HEK293 (cell line): ENCODE measurements around the gene CNKSR2.

Source experiments
- CTCF ChIA-PET: fragments of 350-600 bp; formaldehyde crosslinking; extraction: SDS; loops from one replicate; lab custom pipeline; 2021; ENCODE audit warnings: antibody characterized with exemption; lab: Yijun Ruan, JAX
- POLR2A ChIA-PET: fragments of 300-600 bp; formaldehyde crosslinking; extraction: SDS; loops from one replicate; lab custom pipeline; 2020; ENCODE audit warnings: antibody characterized with exemption, inconsistent platforms; lab: Yijun Ruan, JAX
- H3K27ac ChIP-seq: fragments of 200-500 bp; sonication (Bioruptor generic); 2 replicates; pipeline ENCODE4 v1.5.1; 2014; ENCODE audit warnings: low read depth, low read length, control low read depth, inconsistent platforms; ENCODE audit errors: extremely low read depth
- H3K36me3 ChIP-seq, 2 experiments: fragments of 200-500 bp in 1 of 2; sonication (Bioruptor generic) in 1 of 2; 1 replicate in 1 of 2; 2 replicates in 1 of 2; pipeline ENCODE4 v1.5.1; 2014 to 2017; ENCODE audit warnings: inconsistent platforms in 2 of 2, low read length in 2 of 2; ENCODE audit not compliant: control insufficient read depth in 2 of 2, insufficient read depth in 1 of 2
- H3K4me1 ChIP-seq: fragments of 200-500 bp; sonication (Bioruptor generic); 2 replicates; pipeline ENCODE4 v1.5.1; 2014; ENCODE audit warnings: mild to moderate bottlenecking, low read length, inconsistent platforms; ENCODE audit not compliant: control insufficient read depth, insufficient read depth
- H3K4me3 ChIP-seq: 2 replicates; pipeline ENCODE4 v1.5.1; 2011; ENCODE audit warnings: low read depth, mild to moderate bottlenecking, control low read depth, low read length, moderate library complexity
- H3K9me3 ChIP-seq: fragments of 200-500 bp; sonication (Bioruptor generic); 2 replicates; pipeline ENCODE4 v1.5.1; 2014; ENCODE audit warnings: low read depth, low read length, inconsistent platforms; ENCODE audit not compliant: control insufficient read depth, insufficient read depth
- BCL11A ChIP-seq: fragments of 450-650 bp; formaldehyde crosslinking; IDR thresholded peaks from 2 replicates; pipeline ENCODE4 v1.5.1; 2016; ENCODE audit warnings: low read depth, missing biosample characterization, missing genetic modification characterization
- HOXD13 ChIP-seq: sonication (generic); formaldehyde crosslinking; IDR thresholded peaks from 2 replicates; pipeline ENCODE4 v1.8.0; 2022; ENCODE audit warnings: missing genetic modification reagents, borderline replicate concordance
- RBAK ChIP-seq: fragments of 450-650 bp; formaldehyde crosslinking; IDR thresholded peaks from 2 replicates; pipeline ENCODE4 v1.5.1; 2016; ENCODE audit warnings: missing biosample characterization, missing genetic modification characterization
- TCF7L2 ChIP-seq: IDR thresholded peaks from 2 replicates; pipeline ENCODE4 v1.6.1; 2011; ENCODE audit warnings: low read depth, mild to moderate bottlenecking, inconsistent platforms, low read length, moderate library complexity, borderline replicate concordance
- ZBTB20 ChIP-seq: fragments of 450-650 bp; formaldehyde crosslinking; IDR thresholded peaks from 2 replicates; pipeline ENCODE4 v1.5.1; 2016; ENCODE audit warnings: missing biosample characterization, missing genetic modification characterization
- ZFP3 ChIP-seq: fragments of 450-650 bp; formaldehyde crosslinking; IDR thresholded peaks from 2 replicates; pipeline ENCODE4 v1.5.1; 2016; ENCODE audit warnings: low read depth, missing biosample characterization, missing genetic modification characterization
- ZFP41 ChIP-seq: fragments of 450-650 bp; formaldehyde crosslinking; IDR thresholded peaks from 2 replicates; pipeline ENCODE4 v1.5.1; 2016; ENCODE audit warnings: missing biosample characterization, missing genetic modification characterization, borderline replicate concordance
- ZNF280C ChIP-seq: fragments of 450-650 bp; formaldehyde crosslinking; IDR thresholded peaks from 2 replicates; pipeline ENCODE4 v1.5.1; 2016; ENCODE audit warnings: missing biosample characterization, missing genetic modification characterization
- ZNF324 ChIP-seq: fragments of 450-650 bp; formaldehyde crosslinking; IDR thresholded peaks from 2 replicates; pipeline ENCODE4 v1.5.1; 2016; ENCODE audit warnings: missing biosample characterization, missing genetic modification characterization
- ZNF341 ChIP-seq: fragments of 450-650 bp; formaldehyde crosslinking; IDR thresholded peaks from 2 replicates; pipeline ENCODE4; 2016; ENCODE audit warnings: low read depth, missing biosample characterization, missing genetic modification characterization
- ZNF449 ChIP-seq: fragments of 450-650 bp; formaldehyde crosslinking; IDR thresholded peaks from 2 replicates; pipeline ENCODE4 v1.5.1; 2017; ENCODE audit warnings: missing biosample characterization, mild to moderate bottlenecking, missing genetic modification characterization, moderate library complexity
- ZNF48 ChIP-seq: fragments of 450-650 bp; formaldehyde crosslinking; IDR thresholded peaks from 2 replicates; pipeline ENCODE4 v1.5.1; 2016; ENCODE audit warnings: missing biosample characterization, missing genetic modification characterization
- ZNF488 ChIP-seq: fragments of 450-650 bp; formaldehyde crosslinking; IDR thresholded peaks from 2 replicates; pipeline ENCODE4 v1.5.1; 2016; ENCODE audit warnings: missing biosample characterization, missing genetic modification characterization
- ZNF521 ChIP-seq: fragments of 450-650 bp; formaldehyde crosslinking; IDR thresholded peaks from 2 replicates; pipeline ENCODE4 v1.5.1; 2017; ENCODE audit warnings: missing biosample characterization, mild to moderate bottlenecking, missing genetic modification characterization
- ZNF560 ChIP-seq: fragments of 450-650 bp; formaldehyde crosslinking; IDR thresholded peaks from 2 replicates; pipeline ENCODE4 v1.5.1; 2017; ENCODE audit warnings: missing biosample characterization, missing genetic modification characterization, borderline replicate concordance
- ZNF600 ChIP-seq: fragments of 450-650 bp; formaldehyde crosslinking; IDR thresholded peaks from 2 replicates; pipeline ENCODE4 v1.5.1; 2016; ENCODE audit warnings: missing biosample characterization, missing genetic modification characterization
- ZNF610 ChIP-seq: fragments of 450-650 bp; formaldehyde crosslinking; IDR thresholded peaks from 2 replicates; pipeline ENCODE4 v1.5.1; 2016; ENCODE audit warnings: missing biosample characterization, missing genetic modification characterization, borderline replicate concordance
- ZNF621 ChIP-seq: fragments of 450-650 bp; formaldehyde crosslinking; IDR thresholded peaks from 2 replicates; pipeline ENCODE4 v1.5.1; 2017; ENCODE audit warnings: missing biosample characterization, missing genetic modification characterization
- ZNF707 ChIP-seq: fragments of 450-650 bp; formaldehyde crosslinking; IDR thresholded peaks from 2 replicates; pipeline ENCODE4 v1.5.1; 2016; ENCODE audit warnings: missing biosample characterization, missing genetic modification characterization
- ZNF76 ChIP-seq: fragments of 450-650 bp; formaldehyde crosslinking; IDR thresholded peaks from 2 replicates; pipeline ENCODE4; 2016; ENCODE audit warnings: low read depth, missing biosample characterization, missing genetic modification characterization, borderline replicate concordance

CNKSR2 gene

GRCh38 chrX:21493226-21493830 lies 119.1 kb downstream of the CNKSR2 start:
- POLR2A ChIA-PET = no interaction called here
- no peak overlapping the region for H3K27ac ChIP-seq

GRCh38 chrX:21503593-21503992 lies 129.4 kb downstream of the CNKSR2 start:
- H3K36me3 ChIP-seq = no peaks in the 10 kb centered on the region
- POLR2A ChIA-PET = no interaction called here
- TF ChIP-seq ZNF76 (tag by site-specific recombination) = no peak
- no peak for TF ChIP-seq TCF7L2
- TF ChIP-seq ZNF610 (tag by site-specific recombination) = no peak
- TF ChIP-seq BCL11A (tag by site-specific recombination) = no peak
- no peak for TF ChIP-seq ZNF707 (tag by site-specific recombination)
- TF ChIP-seq ZNF560 (tag by site-specific recombination) = no peak
- no peak for TF ChIP-seq ZNF621 (tag by site-specific recombination)
- no peak for TF ChIP-seq ZNF280C (tag by site-specific recombination)
- TF ChIP-seq ZNF48 (tag by site-specific recombination) = no peak
- TF ChIP-seq ZNF449 (tag by site-specific recombination) = no peak
- no peak for TF ChIP-seq RBAK (tag by site-specific recombination)
- no peak for TF ChIP-seq ZFP3 (tag by site-specific recombination)
- TF ChIP-seq HOXD13 (CRISPR knock-in tag) = no peak
- TF ChIP-seq ZNF341 (tag by site-specific recombination) = no peak
- TF ChIP-seq ZNF521 (tag by site-specific recombination) = no peak
- TF ChIP-seq ZNF488 (tag by site-specific recombination) = no peak
- TF ChIP-seq ZBTB20 (tag by site-specific recombination) = no peak
- no peak for TF ChIP-seq ZNF600
- no peak for TF ChIP-seq ZFP41 (tag by site-specific recombination)
- no peak overlapping the region for H3K4me3 ChIP-seq
- H3K9me3 ChIP-seq = no peaks in the 10 kb centered on the region
- no peak overlapping the region for H3K27ac ChIP-seq
- CTCF ChIA-PET = interaction anchor here (0.8 kb wide), 1 partner anchor 24 kb away, joined by 3 read pairs; no protein-coding TSS in a partner anchor
- no peaks in the 10 kb centered on the region for H3K4me1 ChIP-seq

More at GRCh38 chrX:21493226-21493830, 119.1 kb downstream of the CNKSR2 start:
- CTCF ChIA-PET = interaction anchor here (1.4 to 2.2 kb wide), 2 partner anchors 7 to 13 kb away, joined by 5 to 11 read pairs; no protein-coding TSS in a partner anchor
- Histone ChIP-seq H3K9me3 (no peaks in the 10 kb centered on the region), H3K36me3 (no peaks in the 10 kb centered on the region), H3K4me3 (no peak overlapping the region), H3K4me1 (no peaks in the 10 kb centered on the region; the same call in 1 of the 2 replicates)
- TF ChIP-seq ZNF324 (tag by site-specific recombination) = no peak
